NCI-H128 (cell line): ENCODE results near the gene PCBD1.
"Not testable (repeated sequence)": the region's sequence is repeated elsewhere in the genome, so short reads cannot be mapped to it uniquely, and the experiment has no call there.

Source experiments
- DNase-seq: peaks from one replicate; lab custom pipeline; 2025; ENCODE audit not compliant: unreplicated experiment; lab: John Stamatoyannopoulos, UW

PCBD1 gene

DNA sequence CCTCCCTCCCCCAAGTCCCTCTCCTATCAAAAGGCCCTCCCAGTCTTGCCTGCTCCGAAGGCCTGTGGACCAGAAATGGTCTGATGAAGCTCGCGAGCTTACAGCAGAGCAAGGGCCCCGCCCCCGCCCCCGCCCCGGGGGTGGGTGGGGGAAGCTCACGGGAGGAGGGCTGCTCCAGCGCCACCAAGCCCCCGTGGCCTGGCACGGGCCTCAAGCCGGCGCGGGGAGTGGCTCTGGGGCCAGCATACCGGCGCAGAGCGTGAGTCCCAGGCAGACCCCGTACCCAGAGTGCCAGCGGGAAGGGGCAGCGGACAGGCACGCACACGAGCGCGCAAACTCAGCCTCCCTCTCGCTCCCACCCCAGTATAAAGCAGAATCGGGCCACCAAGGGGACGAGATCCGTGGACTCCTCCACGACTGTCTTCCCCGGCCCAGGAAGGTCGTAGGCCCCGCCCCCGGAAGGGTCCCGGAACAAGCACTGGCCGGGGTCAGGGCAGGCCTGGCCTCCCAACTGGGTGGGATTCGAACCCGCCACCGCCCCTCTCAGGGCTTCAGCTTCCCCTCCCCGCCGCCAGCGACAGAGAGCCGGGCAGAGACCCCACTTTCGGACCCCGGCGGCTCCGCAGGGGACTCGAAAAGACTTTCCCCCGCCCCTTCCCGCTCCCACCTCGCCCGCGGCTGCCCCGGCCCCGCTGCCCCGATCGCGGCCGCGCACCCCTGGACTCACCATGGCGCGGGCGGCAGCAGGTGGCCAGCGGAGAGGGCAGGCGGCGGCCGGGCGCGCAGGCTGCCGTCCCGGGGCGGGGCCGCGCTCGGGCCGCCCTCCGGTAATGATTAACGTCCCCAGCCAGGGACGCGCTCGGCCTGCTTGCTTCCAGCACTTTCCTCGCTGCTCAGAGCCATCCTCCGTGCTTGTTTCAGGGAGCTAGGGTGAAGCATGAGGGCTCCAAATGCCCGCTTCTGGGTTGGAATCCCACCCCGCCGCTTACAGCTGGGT, at the start of gene PCBD1:
Gene PCBD1 (minus strand): TSS at position 762 of the 997 bp plus-strand sequence. CDS start 32 bp downstream, at position 730.
- DNase-seq = peak; percentile 1

GRCh38 chr10:70937661-70938060, 49.3 kb upstream of the PCBD1 start:
- DNase-seq = no peak

GRCh38 chr10:70936111-70936510, 47.7 kb upstream of the PCBD1 start:
- no peak for DNase-seq

DNA sequence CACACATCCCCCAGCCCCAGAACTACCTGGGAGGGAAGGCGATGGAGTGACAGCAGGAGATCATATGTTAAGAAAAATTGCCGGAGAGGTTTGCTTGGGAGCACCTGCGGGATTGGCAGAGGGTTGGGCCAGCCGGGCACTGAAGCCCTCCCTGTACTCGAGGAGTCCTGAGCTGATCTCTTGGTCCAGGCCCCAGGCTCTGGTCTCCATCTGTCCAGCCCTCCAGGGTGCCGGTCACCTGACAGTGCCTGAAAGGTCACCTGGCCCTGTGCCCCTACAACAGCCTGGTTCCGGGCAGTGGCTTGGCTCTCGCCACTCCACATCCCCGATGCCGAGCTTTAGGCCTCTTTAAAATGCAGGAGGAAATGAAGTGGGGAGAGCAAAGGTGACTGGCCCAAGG, 47.3 kb upstream of the PCBD1 start:
- DNase-seq = no peak

DNA sequence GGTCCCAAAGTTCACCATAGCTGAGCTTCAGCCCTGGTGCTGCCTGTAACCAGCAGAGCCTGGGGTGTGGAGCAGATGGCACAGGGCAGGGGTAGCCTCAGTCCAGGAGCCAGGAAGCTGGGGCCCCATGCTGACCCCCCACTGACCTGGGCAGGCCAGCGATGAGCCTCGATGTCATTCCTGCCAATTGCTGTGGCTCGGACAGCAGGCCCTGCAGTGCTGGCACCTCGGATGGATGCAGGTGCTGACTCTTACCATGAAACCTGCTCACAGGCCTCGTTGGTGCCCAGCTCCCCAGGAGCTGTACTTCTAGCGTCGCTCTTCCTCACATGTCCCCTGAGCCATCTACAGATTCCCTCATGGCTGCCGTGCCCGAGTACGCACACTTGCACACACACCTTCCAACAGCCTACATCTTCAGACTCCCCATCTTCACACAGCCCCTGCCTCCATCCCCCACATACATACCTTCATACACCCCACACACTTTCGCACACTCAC, 46.8 kb upstream of the PCBD1 start:
- no peak for DNase-seq

DNA sequence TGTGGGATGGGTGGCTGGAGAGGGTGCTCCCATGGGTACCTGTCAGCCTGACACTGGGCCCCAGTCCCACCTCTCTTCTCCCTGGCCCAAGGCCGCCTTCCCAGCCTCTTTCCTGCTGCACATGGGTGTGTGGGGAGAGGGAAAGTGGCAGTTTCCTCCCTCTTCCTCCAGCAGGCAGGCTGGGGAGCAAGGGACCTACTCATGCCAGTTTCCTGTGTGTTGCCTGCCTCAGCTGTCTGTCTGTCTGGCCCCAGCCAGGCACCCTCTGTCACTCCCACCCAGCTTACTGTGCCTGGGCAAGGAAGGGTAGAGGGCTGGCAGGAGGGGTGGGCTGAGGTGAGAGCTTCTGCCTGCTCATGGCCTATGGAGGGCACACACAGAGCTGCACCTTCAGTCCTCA, 46.3 kb upstream of the PCBD1 start:
- no peak for DNase-seq

GRCh38 chr10:70932392-70933196, 44.2 kb upstream of the PCBD1 start:
- DNase-seq = no peak

DNA sequence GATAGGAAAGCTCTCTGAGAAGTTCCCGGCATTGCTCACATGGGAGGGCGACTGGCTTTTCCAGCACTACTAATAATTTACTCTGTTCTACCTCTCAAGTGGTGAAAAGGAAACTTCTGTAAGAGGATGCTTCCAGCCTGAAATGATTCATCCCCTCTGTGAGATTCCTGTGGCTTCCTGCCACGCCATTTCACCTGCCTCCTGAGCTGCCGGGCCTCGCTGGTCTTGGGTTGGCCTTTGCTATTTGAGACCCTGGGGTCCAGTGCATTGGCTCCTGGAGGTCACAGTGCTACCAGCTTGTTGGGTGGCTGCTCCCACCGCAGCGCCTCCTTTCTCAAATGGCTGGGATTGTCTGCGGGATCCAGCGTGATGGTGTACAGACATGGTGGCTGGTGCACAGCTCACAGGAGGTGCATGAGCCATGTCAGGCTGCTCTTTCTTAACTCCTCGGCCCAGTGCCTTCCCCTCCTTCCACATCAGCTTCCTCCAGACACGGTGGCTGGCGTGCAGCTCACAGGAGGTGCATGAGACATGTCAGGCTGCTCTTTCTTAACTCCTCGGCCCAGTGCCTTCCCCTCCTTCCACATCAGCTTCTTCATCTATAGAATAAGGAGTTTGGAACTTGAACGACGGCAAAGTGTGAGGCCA, 42.9 kb upstream of the PCBD1 start:
- DNase-seq = no peak

DNA sequence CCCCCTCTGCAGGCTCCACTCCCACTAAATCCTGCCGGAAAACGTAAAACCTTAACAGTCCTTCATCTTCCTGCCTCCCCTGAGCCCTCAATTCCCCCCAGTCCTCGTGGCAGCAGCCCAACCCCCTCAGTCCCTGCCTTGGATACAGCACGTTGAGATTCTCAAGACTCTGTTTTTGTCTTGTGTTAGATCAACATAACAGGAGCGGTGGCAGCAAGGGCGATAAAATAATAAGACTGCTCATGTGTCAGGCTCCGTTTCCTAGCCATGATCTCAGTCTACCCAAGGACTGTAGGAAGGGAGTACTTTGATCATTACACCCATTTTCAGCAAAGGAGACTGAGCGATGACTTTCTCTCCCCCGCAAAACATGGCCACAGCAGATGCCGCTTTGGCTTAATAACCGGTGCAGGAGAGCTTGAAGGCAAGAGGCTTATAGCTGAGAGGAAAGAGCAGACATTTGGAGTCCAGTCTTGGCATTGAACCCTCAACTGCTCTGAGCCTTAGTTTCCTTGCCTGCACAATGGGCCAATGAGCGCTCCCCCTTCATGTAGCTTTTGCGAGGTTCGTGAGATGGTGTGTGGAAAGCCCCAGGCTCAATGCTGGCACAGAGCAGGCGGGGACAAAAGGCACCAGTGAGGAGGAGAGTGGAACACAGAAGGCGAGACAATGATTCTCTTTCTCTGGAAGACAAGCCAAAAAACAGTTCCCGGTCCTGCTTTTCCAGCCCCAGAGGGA, 42.1 kb upstream of the PCBD1 start:
- DNase-seq = no peak

DNA sequence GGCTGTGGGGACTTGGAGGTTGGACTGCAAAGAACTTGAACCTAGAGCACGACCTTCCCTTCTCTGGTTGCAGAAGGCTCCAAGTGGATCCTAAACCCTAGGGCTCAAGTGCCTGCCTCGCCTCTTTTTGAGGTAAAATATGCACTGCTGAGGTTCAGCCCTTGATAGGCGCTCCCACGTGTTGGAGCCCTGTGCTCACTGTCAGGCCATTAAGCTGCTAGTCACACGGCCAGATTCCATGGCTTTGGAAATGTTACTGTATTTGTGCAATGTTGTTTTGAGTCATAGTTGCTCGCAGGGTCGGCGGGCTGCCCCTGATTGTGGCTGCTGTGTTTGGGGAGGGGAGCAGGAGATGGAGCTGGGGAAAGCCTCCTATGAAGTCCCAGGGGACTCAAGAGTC, 39.8 kb upstream of the PCBD1 start:
- DNase-seq = no peak

DNA sequence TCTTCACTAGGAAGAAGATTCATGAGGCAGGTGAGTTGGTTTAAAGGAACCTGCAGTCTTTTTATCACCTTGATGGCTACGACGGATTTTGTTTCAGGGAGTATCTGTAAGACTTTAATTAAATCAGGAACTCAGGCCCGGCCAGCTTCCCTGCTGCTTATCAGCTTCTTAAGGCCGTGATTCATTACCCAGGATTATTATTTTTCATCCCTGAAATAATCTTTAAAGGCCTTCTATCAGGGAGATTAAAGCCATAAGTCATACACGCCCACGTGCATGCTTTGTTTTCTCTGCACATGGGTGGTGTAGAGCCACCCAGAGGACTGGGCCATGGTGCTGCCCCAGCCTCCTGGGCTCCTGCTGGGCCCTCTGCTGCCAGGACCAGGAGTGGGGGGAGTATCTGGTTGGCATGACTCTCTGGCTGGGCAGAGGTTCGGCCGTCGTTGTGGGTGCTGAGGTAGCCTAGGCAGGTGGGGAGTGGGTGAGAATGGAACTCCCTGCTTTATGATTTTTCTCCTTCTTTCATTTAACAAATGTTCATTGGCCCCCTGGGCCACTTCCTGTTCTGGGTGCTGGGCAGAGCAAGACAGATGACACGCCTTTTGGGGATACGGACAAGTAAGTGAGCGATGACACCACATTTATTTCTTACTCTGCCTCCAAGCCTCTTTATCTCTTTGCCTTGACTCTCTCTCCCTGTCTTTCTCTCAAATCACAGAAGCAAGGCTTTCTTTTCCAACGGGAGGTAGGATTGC, 39.0 kb upstream of the PCBD1 start:
- no peak for DNase-seq

- DNase-seq = no peak
These were observed 38.0 kb upstream of the PCBD1 start for GRCh38 chr10:70926226-70927000.

GRCh38 chr10:70925377-70926225, 37.2 kb upstream of the PCBD1 start:
- no peak for DNase-seq

GRCh38 chr10:70923696-70924095, 35.3 kb upstream of the PCBD1 start:
- DNase-seq = no peak

GRCh38 chr10:70921285-70921684, 32.9 kb upstream of the PCBD1 start:
- no peak for DNase-seq

GRCh38 chr10:70920519-70920918, 32.2 kb upstream of the PCBD1 start:
- no peak for DNase-seq

GRCh38 chr10:70919906-70920305, 31.5 kb upstream of the PCBD1 start:
- not testable (repeated sequence) for DNase-seq
